Dermis lymphatic vessel endothelial cell (primary cell): ENCODE results near the gene CHRNA3. TPM values are rescaled to one million over a fixed set of nuclear protein-coding genes. Genes with fewer than 3 reads are reported as not detected.

Source experiments
- total RNA-seq: library from RNA; depleted of rRNA; stranded (reverse); fragments of >200 nt; gene quantifications from 2 replicates; pipeline ENCODE4 v1.2.1, GENCODE V29; 2014

The CHRNA3 gene
- total RNA-seq = not detected in 2 replicates

DNA sequence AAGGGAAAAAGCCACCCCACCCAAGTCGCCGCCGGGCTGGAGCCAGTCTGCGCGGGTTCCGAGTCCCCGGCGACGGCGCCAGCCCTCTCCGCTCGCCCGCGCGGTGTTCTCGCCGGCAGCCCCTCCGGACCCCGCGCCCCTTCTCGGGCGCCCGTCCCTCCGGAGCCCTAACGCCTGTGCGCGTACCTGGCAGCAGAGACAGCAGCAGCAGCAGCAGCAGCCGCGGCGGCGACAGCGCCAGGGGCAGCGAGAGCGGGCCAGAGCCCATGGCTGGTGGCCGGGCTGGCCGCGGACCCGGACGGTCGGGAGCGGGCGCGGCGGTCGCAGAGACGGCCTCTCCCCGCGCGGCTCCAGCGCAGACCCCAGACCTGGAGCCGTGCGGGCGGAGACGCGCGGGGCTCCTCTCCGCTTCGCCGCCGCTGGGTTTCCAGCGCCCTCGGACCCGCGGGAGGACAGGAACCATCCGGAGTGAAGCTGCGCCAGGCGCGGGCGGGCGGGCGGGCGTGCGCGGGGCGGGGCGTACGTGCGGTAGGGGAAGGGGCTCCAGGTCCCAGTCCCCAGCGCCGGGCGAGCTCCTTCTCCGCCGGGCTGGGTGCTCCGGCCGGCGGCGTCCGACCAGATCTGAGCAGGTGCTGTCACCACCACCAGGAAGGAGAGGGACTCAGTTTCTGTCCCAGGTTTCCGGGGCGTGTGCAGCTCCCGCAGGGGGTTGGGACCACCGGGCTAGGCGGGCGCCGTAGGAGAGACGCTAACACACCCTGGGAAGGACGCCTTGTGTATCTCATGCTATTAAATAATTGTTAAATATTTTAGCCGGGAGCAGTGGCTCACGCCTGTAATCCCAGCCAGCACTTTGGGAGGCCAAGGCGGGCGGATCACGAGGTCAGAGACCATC lies at the start of gene CHRNA3:
Gene CHRNA3 (minus strand): TSS at position 470 of the 895 bp plus-strand sequence. CDS start 202 bp downstream, at position 268.

DNA sequence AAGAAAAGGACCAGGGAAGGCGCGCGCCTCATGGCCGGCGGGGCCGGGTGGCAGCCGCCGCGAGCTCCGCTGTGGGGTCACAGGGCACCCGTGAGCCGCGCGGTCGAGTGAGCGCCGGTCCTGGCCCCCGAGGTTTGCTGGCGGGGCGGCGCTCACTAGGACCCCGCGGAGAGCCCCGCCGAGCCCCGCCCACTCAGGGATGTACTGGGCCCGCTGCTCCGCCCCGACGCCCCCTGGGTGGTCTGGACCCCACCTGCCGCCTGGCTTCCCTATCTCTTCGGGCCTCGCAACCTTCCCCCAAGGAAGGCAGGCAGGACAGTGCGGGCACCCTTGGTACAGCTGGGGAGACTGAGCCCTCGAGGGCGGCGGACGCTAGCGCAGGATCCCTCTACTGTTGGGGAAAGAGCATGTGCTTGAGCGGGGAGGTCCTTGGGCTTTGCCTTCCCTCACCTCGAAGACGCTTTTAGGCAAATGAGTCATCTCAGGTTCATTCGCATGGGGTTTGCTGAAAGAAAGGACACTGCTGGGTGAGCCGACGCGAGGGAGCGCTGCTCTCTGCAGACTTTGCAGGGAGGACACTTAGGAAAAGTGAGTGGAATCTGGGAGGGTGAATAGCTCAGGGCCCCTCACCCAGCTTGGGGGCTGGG lies 20.4 kb upstream of the CHRNA3 start, which contains the start of gene CHRNB4:
Gene CHRNB4 (minus strand): TSS at position 109 of the 647 bp plus-strand sequence. CDS start 77 bp downstream, at position 32.

DNA sequence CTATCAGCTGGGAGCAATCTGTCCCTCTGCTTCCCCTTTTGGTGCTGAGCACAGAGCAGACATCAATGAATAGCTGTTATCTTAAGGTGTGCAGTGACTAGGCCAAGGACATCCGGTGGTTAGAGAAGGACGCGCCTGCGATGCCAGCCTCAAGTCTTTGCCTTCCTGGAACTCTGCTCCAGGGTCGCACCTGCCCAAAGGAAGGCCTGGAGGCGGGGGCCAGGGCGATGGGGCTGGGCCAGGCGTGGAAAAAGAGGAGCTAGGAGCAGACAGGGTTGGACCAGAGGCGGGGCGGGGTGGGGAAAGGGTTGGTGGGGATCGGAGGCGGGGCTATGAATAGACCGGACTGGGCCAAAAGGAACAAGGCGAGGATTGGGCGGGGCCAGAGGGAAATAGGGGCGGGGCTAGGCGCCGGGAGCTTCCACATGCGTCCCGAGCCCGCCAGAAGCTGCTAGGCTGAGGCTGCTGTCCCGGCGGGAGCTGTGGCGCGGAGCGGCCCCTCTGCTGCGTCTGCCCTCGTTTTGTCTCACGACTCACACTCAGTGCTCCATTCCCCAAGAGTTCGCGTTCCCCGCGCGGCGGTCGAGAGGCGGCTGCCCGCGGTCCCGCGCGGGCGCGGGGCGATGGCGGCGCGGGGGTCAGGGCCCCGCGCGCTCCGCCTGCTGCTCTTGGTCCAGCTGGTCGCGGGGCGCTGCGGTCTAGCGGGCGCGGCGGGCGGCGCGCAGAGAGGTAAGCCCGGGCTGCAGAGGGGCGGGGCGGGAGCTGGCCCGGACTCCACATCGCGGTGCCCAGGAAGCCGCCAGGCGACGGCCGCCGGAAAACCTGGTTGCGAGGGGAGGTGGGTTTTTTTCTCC lies 55.5 kb downstream of the CHRNA3 start, which contains the start of gene CHRNA5:
Gene CHRNA5 (plus strand): TSS at position 424 of the 854 bp plus-strand sequence. CDS start 200 bp downstream, at position 624.

Other genes starting within 250 kb of the CHRNA3 start
- 28.4 and 30.3 TPM in 2 replicates for gene IREB2, start 182.8 kb downstream of the CHRNA3 start, total RNA-seq
- gene HYKK, start 113.4 kb downstream of the CHRNA3 start, total RNA-seq = 1.3 and 1.6 TPM in 2 replicates
- 160 and 237 TPM in 2 replicates for gene PSMA4, start 80.6 kb downstream of the CHRNA3 start, total RNA-seq
- gene CHRNA5, start 55.5 kb downstream of the CHRNA3 start, total RNA-seq = 1.7 and 3.6 TPM in 2 replicates
- gene CHRNB4, start 20.2 kb upstream of the CHRNA3 start, total RNA-seq = not detected in 2 replicates
- gene ADAMTS7, start 190.5 kb upstream of the CHRNA3 start, total RNA-seq = 3.4 and 6.6 TPM in 2 replicates